GM19372 (cell line): ENCODE data around the gene GOLGA8N.
A peak's percentile ranks its signal among the peaks of the same experiment; 100 is the strongest.
"Not testable (repeated sequence)": the region's sequence is repeated elsewhere in the genome, so short reads cannot be mapped to it uniquely, and the experiment has no call there.

Source experiments
- ATAC-seq: cut with Tn5 transposase; IDR thresholded peaks from one replicate; pipeline ENCODE4 v1.9.1; 2021; ENCODE audit warnings: mild to moderate bottlenecking, low read depth, moderate library complexity; ENCODE audit not compliant: unreplicated experiment

The GOLGA8N gene

DNA sequence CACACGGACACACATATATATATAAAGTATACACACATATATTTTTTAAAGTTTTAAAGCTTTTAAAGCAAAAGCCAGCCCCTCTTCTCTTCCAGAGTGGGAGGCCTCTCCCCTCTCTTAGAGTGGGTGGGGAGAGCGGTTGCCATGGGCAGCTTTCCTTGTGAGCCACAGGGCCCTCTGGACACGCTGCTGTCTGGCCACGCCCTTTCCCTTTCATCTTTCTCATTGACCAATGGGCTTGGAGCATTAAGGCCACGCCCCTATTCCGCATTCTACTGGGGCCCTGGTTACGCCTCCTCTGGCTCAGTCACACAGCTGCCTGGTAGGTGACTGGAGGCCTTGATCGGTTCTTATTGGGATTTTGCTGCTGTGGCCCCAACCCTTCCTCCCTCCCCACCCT lies at the start of gene GOLGA8N:
Gene GOLGA8N (plus strand): TSS at position 306 of the 400 bp plus-strand sequence.
- ATAC-seq, result not testable (repeated sequence)

DNA sequence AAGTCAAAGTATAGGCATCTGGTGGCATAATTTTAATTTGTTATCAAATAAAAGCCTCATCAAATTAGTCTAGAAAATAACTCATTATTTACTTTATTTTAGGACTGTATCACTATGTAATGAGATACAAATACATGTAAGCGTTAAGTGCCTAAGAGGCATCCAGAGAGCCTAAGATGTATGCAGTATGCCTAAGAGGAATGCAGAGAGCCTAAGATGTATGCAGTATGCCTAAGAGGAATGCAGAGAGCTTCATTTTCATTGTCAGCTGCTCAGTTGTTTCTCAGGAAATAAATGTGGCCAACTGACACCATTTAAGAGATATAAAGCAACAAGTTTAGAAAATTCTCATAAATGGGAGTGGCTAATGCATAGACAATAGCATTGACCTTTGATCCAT lies 49.8 kb upstream of the GOLGA8N start:
- not testable (repeated sequence) for ATAC-seq

DNA sequence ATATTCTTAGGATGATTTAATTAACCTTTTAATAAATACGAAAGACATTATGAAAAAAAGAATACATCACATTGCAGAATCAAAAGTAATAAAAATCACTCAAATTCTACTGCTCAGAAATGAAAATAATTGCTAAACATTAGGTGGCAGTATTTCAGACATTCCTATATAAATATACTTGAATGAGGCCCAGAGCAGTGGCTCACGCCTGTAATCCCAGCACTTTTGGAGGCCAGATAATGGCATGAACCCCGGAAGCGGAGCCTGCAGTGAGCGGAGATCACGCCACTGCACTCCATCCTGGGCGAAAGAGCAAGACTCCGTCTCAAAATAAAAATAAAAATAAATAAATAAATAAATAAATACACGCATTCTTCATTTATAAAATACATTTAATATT lies 48.1 kb upstream of the GOLGA8N start:
- ATAC-seq, result not testable (repeated sequence)

DNA sequence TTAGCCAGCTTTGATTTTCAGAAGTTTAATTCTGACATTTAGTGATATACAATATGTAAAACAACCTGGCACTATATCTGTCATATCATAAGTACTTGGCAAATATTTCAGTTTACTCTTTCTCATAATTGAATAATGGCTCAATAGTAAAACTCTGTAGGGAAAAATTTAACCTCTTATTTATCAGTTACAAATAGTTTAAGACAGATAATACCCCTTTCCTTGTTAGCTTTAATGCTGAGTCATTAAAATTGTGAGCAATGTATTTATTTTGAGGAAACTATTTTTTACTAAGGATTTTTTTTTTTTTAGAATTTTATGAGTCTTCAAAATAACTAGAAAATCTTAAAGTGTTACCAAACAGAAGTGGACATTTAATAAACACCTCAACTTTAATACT lies 38.7 kb upstream of the GOLGA8N start:
- ATAC-seq, result not testable (repeated sequence)

DNA sequence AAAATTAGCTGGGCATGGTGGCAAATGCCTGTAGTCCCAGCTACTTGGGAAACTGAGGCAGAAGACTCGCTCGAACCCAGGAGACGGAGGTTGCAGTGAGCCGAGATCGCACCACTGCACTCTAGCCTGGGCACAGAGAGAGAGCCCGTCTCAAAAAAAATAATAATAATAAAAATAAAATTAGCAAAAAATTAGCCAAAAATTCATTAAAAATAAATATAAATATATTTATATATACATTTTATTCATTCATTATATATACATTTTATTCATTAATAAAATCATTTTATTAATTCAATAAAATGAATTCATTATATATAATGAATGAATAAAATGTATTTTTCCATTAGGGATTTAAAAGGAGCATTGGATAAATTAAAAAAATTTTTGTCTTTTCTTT lies 31.1 kb upstream of the GOLGA8N start:
- ATAC-seq, result not testable (repeated sequence)

DNA sequence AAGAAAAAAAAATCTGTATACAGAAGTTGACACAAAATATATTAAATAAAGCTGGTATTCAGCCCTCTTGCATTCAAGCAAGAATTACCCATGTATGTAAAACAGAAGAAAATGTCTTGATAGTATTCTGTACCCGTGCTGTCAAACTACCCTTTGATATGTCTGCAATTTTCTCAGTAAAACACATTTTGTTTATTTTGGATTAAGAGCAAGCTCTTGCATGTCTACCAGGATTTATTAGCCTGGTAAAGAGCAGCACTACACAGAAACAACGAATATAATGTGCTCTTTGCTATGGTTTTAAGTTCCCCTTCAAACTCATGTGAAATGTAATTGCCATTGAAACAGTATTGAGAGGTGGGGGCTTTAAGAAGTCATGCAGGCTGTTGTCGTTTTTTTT lies 24.3 kb upstream of the GOLGA8N start:
- ATAC-seq, result not testable (repeated sequence)

DNA sequence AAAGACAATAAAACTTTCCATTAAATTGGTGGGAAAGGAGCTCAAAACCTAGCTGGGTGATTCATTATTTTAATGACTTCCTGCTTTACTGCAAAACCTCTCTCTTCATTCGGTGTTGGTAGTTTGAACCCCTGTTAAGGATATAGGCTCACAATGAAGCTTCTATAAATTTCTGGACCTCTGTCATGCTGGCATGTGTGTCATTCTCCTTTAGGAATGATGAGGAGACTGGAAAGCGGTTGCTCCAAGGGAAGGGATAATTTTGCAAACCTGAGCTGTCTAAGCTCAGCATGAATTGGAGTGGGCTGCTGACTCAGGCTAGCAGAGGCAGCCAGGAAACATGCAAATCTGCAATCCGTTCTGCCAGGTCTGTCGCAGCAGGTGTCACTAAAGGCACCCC lies 14.8 kb upstream of the GOLGA8N start:
- ATAC-seq, result not testable (repeated sequence)

DNA sequence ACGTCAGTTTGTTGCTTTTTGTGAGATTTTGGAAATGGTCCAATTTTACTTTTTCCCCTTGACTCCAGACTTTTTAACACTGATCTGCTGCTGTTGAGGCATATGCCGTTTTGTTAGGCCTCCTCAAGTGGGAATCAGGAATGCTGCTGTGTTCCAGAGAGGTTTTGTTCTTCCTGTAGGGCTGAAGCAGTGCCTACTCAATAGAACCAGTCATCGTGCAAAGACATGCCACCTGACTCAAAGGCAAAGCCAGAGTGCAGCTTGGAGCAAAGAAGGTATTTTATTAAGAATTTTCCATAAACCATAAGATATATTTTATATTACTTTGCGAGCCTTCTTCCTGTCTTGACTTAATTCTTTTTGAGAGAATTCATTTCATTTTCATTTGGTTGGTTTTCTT lies 7.4 kb upstream of the GOLGA8N start:
- not testable (repeated sequence) for ATAC-seq

DNA sequence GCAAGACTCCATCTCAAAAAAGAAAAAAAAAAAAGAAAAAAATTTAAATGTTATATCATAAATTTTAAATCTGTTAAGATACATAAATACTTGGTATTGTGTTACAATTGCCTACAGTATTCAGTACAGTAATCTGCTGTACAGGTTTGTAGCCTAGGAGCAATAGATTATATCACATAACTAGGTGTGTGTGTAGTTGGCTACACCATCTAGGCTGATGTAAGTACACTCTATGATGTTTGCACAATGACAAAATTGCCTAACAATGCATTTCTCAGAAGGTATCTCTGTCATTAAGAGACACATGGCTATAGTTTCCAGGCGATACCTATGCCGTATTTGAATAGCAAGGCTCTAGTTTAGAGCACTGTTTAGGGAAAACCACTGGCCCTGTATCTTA lies 16.3 kb downstream of the GOLGA8N start:
- ATAC-seq, result not testable (repeated sequence)

DNA sequence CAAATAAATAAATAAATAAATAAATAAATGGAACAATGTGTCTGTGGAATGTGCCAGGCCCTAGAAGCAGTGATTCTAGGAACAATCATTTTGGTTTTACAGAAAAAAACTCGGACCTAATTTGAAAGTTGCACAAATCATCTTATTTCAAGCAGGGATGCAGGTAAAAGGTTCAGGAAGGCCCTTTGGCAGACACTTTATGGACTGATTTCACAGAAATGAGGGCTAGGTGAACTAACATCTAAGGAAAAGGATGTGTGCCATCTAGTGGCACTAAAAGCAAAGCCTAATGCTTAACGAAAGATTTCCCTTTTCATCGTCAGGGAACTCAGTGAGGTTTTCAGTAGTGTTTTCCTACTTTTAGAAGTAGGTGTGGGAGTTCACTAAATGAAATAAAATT lies 17.5 kb downstream of the GOLGA8N start:
- ATAC-seq, result not testable (repeated sequence)

DNA sequence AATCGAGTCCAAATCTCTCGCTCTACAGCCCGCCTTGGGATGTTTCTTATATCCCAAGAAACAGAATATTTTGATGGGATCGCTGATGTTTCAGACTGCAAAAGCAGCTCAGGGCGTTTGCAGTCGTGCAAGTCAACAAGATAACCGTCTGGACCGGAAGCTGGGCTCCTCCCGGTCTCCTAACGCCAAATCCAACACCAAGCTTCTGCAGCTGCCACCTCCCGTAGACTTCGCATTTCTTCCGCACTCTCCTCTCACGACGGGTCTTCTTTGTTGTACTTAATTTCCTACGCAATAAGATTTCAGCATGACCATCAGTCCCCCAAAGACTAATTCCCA lies 21.4 kb downstream of the GOLGA8N start:
- peak; percentile 8 for ATAC-seq

DNA sequence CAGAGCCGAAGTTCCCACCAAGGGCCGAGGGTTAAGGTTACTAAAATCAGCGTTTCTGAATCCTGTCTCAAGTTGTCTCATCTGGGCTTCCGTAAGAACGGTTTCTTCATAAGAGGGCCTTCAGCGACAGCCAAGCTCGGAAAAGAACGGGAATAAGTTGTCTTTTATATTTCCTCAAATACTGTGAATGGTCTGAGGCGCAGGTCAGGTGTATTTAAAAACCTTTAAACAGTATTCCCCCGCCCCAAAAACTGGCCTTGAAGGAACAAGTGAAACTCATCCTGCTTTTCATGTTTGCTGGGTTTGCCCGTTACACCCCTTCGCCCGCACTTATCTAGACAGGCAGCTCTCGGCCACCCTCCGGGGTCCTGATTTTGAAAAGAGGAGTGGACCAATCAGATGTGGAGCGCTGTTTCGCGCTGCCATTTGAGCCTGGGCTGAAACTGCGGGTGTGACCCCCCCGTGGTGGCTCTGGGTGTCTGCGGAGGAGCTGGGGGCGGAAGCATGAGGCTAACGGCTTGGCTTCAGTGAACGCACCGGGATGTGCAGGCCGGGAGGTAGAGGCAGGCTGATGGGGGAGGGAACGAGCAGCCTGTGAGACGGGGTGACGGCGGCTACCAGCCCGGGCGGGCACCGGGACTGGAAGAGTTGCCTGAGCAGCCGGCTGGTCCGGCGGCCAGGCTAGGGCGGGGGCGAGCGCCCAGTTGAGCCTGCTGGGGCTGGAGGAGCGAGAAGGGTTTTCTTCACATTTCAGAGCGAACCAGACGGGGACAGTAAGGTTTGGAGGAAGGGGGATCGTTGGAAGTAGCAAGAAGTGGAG lies 22.0 kb downstream of the GOLGA8N start, which contains the start of gene ARHGAP11A:
Gene ARHGAP11A (plus strand): TSS at position 454 of the 820 bp plus-strand sequence. CDS start 708 bp downstream, outside the sequence.
- ATAC-seq, result peak; percentile 73

DNA sequence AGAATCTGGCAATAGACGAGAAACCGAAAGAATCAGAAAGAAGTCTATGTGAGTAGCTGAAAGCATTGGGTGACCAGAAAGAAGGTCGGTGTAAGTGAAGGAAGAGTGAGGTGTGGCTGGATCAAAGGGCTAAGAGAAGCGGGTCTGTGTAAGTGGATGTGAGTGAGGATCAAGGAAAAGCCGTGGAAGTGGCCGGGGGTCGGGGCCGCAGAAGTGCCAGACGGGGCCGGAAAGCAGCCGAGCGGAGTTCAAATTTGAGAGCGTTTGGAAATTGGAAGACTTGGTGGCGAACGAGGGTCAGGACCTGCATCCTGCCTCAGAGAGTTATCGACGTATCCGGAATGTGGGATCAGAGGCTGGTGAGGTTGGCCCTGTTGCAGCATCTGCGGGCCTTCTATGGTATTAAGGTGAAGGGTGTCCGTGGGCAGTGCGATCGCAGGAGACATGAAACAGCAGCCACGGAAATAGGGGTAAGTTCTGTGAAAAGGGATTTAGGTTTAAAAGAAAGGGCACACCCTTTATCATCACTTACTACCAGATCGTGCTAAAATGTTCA lies 22.7 kb downstream of the GOLGA8N start:
- ATAC-seq, result peak; percentile 2

DNA sequence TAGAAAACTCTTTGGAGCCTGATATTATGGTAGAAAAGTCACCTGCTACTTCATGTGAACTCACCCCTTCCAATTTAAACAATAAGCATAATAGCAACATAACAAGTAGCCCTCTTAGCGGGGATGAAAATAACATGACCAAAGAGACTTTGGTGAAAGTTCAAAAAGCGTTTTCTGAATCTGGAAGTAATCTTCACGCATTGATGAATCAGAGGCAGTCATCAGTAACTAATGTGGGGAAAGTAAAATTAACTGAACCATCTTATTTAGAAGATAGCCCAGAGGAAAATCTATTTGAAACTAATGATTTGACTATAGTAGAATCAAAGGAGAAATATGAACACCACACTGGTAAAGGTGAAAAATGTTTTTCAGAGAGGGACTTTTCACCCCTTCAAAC lies 43.2 kb downstream of the GOLGA8N start:
- no peak for ATAC-seq

DNA sequence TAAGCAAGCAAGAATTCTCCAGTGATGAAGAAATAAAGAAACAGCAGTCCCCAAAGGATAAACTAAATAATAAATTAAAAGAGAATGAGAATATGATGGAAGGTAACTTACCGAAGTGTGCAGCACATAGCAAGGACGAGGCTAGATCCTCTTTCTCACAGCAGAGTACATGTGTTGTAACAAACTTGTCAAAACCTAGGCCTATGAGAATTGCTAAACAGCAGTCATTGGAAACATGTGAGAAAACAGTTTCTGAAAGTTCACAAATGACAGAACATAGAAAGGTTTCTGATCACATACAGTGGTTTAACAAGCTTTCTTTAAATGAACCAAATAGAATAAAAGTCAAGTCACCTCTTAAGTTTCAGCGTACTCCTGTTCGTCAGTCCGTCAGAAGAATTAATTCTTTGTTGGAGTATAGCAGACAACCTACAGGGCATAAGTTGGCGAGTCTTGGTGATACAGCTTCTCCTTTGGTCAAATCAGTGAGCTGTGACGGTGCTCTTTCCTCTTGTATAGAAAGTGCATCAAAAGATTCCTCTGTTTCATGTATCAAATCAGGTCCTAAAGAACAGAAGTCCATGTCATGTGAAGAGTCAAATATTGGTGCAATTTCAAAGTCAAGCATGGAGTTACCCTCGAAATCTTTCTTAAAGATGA lies 43.8 kb downstream of the GOLGA8N start:
- ATAC-seq, result no peak

DNA sequence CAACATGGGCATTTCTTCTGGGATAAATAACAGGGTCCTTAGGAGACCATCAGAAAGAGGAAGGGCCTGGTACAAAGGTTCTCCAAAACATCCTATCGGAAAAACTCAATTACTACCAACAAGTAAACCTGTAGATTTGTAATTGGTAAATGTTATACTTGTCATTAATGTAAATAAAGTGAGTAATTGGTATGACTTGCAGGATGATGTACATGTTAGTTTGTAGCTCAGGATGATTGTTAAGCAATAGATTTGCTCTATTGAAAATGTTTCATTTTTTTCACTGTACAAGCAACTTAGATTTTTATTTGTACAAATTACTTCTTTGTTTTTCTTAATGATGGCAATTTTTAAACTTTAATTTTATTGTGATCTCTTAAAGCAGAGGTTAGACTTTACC lies 44.4 kb downstream of the GOLGA8N start:
- no peak for ATAC-seq

DNA sequence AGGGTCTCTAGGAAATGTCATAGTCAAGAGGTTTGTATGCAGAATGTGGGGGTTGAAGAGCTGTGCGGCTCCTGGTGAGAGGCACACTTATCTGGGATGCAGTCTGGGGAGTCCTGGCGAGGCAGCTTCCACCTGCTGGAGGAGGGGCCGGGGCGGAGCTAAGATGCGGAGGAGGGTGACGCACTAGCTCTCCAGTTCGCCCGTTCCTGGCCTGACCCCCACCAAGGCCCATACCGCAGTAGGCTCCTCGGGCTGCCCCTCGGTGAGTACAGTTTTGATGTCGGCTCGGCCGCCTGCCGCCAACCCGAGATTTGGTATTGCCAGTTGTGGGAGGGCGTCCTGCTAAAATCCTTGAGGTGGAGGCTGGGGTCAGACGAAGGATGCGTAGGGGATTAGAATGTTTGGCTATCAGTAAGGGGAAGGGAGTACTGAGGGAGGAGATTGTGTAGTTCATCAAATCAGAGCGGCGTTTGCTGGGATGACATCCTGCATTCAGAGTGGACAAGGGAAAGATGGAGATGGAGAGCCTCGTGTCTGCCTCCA lies 48.3 kb downstream of the GOLGA8N start, which contains the start of gene SCG5:
Gene SCG5 (plus strand): TSS at position 194 of the 543 bp plus-strand sequence. CDS start 1,883 bp downstream, outside the sequence.
- no peak for ATAC-seq

DNA sequence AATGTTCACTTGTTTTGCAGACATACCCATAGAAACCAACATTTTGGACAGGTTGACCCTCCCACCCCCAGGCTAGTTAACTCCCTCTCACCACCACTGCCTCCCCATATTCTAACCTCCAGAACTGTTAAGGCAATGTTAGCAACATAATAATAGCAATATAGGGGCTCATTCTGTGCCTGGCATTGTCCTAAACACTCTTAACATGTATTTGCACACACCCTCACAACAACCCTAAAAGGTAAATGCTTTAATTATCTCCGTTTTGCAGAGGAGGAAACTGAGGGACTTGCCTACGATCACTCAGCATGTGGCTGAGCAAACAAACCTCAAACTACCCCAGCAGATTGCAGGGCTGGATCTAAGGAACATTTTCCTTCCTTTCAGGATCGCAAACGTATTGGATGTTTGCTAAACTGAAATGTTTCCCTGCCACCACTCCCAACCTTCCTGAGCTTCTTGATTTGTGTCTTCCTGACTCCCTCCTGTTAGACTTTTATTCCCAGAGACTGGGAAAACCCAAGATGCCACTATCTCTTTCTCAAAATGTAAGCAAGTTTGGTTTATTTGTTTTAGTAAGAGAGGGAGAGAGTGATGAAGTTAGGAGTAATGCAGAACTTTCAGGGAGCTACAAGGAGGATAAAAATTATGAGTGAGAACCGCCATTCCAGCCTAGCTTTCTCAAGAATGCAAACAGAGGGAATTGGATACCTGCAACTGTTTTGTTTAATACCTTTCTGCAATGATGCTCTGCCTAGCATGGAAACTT lies 49.6 kb downstream of the GOLGA8N start:
- no peak for ATAC-seq

DNA sequence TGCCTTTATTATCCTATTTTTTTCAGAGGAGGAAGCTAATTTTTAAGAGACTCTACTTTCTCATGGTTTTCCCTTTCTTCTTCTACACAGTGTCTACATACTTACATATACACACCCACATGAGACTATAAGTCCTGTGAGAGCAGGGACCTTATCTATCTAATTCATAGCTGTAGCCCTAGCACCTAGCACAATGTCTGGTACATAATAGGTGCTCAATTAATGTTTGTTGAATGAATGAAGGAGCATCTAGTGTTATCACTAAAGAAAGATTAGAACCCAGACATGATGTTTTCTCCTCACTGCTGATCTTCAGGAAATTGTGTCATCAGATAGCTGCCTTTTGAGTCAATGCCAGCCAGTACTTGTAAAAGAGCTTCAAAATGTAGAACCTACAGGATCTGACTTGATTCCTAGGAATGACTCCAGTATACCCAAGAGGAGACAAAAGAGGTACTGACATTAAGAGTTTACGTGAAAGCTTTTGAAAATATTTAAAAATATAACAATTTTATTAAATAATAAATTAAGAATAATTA lies 50.7 kb downstream of the GOLGA8N start:
- no peak for ATAC-seq

DNA sequence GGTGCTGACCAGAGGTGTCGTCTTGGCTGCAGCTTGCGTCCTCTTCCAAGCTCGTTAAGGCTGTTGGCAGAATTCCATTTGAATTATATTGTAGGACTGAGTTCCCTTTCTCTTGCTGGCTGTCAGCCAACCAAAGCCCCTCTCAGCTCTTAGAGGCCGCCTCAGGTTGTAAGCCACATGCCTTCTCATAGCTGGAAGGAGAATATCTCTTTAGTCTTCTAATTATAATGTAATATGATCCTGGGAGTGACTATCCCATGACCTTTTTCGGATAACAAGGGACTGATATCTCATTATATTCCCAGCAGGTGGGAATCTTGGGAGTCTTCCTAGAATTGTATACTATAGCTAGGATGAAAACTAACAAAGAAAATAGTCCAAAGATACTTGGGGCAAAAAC lies 53.0 kb downstream of the GOLGA8N start:
- no peak for ATAC-seq
